ENCODE results near the gene ABL2.
"Not testable (repeated sequence)": the region's sequence is repeated elsewhere in the genome, so short reads cannot be mapped to it uniquely, and the experiment has no call there.

ABL2 gene

DNA sequence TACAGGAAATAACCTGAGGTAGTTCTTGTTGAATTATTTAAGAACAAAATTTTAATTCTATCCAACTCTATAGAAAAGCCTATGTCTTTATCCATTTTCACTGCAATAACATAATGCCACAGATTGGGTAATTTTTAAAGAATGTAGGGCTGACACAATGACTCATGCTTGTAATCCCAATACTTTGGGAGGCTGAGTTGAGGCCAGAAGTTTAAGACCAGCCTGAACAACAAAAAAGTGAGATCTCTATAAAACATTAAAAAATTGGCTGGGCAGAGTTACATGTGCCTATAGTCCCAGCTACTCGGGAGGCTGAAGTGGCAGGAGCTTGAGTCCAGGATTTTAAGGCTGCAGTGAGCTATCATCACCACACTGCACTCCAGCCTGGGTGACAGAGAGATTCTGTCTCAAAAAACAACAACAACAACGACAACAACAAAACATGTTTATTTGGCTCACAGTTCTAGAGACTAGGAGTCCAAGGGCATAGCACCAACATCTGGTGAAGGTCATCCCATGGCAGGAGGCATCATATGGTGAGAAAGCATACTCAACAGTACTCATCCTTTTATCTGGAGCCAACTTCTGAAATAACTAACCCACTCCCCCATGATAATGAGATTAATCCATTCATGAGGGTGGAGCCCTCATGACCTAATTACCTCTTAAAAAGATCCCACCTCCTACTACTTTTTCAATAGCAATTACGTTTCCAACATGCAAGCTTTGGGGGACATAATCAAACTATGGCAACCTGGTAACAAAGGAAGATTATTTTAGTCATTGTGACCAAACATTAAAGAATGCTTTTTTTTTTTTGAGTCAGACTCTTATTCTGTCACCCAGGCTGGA lies 59.6 kb downstream of the ABL2 start:
- peak; percentile 83 for DNase-seq (ENCODE audit: low read depth)

DNA sequence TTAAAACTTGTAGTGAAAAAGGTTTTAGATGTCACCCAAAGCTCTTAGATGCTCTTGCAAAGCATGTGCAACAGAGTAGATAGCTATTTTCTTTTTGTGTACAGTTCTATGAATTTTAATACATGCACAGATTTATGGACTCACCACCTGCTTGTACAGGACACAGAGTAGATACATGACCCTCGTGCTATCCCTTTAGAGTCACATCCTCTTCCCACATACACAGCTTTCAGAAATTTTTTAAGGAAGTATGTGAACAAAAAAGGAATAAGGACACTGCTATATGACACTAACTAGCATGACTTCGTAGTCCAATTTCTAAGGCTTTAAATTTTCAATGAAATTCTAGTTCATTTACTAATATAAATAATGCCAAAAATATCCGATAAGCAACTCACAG lies 60.9 kb downstream of the ABL2 start:
- no peak for DNase-seq (ENCODE audit: low read depth)

DNA sequence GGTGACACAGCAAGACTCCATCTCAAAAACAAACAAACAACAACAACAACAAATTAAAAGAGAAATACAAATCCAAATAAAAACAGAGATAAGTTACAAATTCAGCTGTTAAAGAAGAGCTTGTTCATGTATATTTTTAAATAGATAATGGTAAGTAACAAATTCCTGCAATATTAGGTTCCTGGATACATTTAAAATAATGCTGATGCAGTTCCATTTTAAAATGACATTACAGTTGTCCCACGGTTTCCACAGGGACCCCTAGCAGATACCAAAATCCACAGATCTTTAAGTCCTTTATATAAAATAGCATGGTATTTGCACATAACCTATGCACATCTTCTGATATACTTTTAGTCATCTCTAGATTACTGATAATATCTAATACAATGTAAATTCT lies 61.5 kb downstream of the ABL2 start:
- DNase-seq (ENCODE audit: low read depth), result no peak

DNA sequence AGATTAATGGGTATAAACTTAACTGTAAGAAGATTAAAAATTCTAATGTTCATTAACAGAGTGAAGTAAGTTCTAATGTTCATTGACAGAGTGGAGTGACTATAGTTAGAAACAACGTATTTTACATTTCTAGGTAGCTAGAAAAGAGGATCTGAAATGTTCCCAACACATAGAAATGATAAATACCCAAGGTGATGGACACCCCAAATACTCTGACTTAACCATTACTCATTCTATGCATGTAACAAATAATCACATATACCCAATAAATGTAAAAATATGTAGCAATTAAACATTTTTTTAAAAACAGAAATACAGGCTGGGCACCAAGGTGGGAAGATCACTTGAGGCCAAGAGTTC lies 62.1 kb downstream of the ABL2 start:
- no peak for DNase-seq (ENCODE audit: low read depth)

DNA sequence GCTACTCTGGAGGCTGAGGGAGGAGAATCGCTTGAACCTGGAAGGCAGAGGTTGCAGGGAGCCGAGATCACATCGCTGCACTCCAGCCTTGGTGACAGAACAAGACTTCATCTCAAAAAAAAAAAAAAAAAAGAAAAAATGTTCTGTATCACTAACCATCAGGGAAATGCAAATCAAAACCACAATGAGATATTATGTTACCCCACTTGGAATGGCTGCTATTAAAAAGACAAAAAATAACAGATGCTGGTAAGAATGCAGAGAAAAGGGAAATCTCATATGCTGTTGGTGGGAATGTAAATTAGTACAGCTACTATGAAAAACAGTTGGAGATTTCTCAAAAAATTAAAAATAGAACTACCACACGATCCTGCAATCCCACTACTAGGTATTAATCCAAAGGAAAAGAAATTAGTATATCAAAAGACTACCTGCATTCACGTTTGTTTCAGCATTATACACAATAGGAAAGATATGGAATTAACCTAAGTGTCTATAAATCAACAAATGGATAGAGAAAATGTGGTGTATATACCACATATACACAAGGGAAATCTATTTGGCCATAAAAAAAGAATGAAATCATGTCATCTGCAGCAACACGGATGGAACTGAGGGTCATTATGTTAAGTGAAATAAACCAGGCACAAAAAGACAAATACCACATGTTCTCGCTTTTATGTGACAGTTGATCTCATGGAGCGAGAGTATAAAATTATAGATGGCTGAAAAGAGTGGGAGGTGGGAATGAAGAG lies 62.6 kb downstream of the ABL2 start:
- DNase-seq (ENCODE audit: low read depth), result no peak

DNA sequence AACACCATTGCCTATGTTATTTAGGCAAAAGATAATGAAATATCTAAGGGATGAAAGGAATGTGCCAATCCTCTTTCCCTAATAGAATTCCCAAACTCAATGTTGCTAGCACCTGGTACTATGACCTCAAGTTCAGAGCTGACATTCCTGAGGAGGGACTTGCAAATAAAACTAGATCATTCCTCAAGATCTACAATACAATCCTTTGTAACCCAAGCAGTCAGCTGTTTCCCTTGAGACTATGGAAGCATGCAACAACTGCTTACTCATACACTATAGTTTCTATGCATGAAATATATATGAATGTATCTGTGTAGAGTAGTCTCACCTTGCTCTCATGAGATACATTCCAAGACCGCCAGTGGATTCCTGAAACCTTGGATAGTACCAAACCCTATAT lies 65.0 kb downstream of the ABL2 start:
- DNase-seq (ENCODE audit: low read depth), result no peak

DNA sequence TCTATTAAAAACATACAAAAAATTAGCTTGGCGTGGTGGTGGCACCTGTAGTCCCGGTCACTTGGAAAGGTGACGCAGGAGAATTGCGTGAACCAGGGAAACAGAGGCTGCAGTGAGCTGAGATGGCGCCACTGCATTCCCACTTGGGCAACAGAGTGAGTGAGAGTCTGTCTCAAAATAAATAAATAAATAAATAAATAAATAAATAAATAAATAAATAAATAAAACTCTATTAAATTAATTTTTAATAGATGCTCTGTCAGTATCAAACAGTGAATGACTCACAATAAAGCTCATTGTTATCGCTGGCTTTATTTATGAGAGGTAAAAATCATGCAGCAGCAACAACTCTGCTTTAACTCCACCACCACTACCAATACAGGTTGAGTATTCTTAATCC lies 72.8 kb downstream of the ABL2 start:
- DNase-seq (ENCODE audit: low read depth), result no peak

DNA sequence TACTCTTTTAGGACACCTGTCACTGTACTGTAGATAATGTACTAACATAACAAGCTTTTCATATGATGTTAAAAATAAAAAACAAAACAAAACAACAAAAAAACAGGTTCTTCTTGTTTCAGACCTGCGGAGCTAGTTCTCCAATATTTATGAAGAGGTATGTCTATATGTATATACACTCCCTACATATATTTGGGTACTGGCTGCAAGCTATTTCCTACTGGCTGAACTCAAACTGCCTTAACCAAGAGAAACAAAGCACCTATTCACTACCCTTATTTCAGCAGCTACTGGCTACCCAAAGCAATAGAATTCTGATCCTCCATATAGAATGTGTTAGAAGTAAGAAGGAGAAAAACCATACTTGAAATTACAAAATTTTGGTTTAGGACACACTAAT lies 73.5 kb downstream of the ABL2 start:
- no peak for DNase-seq (ENCODE audit: low read depth)

DNA sequence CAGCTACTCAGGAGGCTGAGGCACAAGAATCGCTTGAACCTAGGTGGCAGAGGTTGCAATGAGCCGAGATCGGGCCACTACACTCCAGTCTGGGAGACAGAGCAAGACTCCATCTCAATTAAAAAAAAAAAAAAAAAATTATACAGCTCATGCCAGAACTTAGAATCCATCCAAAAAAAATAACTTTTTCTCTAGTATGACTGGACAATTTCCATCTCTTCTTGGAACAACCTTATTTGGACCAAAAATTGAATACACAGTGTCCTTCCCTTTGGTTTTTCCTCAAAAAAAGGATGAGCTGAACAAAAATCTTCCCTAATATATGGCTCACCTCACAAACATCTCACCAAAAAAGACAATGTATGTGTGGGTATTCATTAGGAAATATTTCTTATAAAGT lies 73.9 kb downstream of the ABL2 start:
- no peak for DNase-seq (ENCODE audit: low read depth)

DNA sequence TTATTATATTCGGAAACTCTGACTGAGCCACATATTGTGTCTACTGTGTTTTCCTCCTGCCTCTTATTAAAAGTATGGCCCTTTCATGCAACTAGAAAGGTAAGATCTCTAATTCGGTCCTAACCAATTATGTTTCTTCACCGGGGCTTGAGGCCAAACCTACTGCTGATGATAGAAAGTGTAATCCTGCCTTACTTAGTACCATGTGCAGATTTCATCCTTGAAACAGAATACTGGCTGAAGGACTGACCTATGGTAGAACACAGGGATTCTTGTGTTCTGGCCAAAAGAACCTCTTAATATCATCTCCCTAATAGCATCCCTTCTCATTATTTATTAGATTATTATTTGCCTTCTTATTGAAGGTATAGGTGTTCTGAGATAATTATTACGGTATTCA lies 75.0 kb downstream of the ABL2 start:
- no peak for DNase-seq (ENCODE audit: low read depth)

DNA sequence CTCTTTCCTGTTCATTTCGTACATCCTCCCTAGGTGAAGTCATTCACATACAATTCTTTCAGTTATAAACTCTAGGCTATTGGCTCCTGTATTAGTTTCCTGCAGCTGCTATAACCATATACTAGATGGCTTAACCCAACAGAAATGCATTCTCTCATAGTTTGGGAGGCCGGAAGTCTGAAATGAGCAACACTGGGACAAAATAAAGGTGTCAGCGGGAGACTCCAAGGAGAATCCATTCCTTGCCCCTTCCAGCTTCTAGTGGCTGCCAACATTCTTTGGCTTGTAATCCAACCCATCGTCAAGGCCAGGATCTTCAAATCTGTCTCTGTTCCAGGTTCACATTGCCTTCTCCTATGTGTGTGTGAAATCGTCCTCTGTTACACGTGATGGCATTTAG lies 76.3 kb downstream of the ABL2 start:
- no peak for DNase-seq (ENCODE audit: low read depth)

DNA sequence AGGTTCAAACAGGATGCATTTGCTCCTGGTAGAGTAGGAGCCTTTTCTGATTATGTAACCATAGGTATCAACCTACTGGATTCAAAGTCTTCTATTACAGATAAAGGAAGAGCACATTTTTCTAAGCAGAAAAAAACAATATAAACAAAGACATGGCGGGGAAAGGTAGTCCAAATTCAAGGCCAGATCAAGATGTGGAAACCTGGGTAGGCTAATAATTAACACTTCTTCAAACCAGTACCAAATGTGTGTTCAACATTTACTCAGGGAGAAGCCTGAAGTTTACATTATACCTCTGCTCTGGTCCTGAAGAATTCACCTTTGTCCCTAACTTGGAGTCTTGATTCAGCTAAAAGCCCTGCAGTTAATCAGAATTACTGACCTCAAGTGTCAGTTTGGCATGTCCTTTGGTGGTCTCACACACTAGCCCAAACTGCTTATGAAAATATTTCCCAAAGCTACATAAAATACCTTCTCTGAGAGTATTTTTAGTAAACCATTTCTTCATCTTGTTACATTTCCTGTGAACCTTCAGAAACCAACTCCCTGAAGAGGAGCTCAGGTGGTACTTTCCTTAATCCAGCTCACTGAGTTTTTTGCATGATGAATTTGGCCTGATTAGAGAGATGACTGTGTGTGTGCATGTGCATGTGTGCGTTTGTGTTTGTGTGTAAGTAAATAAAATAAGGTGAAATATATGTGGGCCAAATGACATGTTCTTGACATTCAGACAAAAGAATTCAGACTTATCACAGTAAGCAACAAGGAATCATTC lies 77.4 kb downstream of the ABL2 start:
- DNase-seq (ENCODE audit: low read depth), result no peak

DNA sequence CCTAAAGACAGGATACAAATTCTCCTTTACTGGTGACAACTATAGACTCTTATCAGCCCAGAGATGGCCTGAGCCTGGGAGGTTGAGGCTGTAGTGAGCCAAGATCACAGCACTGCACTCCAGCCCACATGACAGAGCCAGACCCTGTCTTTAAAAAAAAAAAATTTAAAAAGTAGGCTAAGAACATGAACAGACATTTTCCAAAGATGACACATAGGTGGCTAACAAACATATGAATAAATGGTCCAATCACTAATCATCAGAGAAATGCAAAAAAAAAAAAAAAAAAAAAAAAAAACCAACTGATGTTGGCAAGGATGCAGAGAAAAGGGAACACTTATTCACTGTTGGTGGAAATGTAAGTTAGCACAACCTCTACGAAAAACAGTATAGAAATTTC lies 82.6 kb downstream of the ABL2 start:
- no peak for DNase-seq (ENCODE audit: low read depth)

DNA sequence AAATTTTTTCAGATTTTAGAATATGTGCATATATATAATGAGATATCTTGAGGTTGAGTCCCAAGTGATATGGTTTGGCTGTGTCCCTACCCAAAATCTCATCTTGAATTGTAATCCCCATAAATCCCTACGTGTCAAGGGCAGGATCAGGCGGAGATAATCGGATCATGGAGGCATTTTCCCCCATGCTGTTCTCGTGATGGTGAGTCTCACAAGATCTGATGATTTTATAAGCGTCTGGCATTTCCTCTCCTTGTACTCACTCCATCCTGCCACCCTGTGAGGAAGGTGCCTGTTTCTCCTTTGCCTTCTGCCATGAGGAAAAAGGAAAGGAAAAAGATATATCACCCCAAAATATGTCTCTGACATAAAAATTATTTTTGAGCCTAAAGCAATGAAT lies 83.0 kb downstream of the ABL2 start:
- DNase-seq (ENCODE audit: low read depth), result no peak

DNA sequence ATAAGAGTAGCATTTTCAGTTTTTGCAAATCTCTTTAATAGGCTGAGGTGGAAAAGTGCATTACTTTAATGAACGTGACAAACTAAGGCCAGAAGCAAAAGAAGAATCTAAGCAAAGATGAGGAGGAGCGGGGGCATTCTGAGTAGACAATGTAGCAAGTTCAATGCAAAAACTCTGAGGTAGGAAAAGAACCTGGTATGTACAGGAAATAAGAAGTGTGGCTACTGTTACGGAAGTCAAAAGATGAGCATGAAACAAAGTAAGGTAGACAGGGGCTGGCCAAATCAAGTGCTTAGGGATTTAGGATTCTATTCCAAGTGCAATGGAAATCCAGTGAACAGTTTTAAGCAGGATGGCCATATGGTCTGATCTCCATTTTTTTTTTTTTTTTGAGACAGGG lies 84.0 kb downstream of the ABL2 start:
- no peak for DNase-seq (ENCODE audit: low read depth)

DNA sequence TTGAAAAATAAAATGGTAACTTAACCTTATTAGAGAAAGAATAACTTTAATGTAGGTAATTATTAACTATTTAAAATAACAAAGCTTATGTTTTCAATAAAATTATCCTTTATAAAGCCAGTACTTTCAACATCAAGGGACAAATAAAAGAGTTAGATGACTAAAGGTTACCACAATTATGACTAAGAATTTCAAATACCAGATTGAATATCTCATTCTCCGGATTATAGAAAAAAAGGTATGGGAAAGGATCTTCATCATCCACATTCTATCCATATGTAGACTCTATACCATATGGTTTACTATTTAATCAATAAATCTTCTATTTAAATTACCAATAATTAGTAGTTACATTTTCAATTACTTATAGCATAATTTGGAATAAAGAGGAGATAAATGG lies 84.9 kb downstream of the ABL2 start:
- DNase-seq (ENCODE audit: low read depth), result no peak

DNA sequence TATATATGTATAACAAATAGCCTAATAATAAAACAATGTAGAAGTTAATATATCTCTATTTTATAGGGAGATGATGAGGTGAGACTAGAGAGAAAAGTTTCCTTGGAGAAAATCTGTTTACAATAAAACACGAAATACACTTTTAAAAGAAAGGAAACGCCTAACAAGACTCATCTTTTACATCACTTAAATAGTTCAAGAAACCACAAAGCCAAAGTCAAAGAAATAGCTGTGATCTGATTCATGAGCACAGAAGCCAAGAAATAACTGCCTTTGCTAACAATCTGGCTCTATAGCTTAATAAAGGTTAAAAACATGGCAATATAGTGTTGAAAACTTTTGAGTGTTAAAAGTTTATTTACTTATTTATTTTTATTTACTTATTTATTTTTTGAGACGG lies 86.2 kb downstream of the ABL2 start:
- peak; percentile 92 for DNase-seq (ENCODE audit: low read depth)

DNA sequence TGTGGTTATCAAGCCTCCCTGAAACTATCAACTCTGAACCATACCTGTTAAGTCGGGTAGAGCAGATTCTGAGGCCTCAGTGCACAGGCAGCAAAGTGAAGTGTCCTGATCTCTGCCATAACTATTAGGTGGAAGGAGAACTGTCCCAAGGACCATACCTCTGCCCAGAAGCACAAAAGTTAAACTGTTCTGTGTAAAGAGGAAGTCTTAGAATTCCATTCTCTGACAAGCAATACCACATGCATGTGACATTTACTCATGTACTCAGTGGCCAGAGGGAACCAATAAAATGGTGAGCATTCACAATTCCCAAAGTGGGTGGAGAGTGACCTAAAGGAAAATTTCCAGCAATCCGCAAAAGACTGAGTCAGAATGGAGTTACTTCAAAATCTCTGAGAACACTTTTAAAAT lies 86.6 kb downstream of the ABL2 start:
- peak; percentile 97 for DNase-seq (ENCODE audit: low read depth)

DNA sequence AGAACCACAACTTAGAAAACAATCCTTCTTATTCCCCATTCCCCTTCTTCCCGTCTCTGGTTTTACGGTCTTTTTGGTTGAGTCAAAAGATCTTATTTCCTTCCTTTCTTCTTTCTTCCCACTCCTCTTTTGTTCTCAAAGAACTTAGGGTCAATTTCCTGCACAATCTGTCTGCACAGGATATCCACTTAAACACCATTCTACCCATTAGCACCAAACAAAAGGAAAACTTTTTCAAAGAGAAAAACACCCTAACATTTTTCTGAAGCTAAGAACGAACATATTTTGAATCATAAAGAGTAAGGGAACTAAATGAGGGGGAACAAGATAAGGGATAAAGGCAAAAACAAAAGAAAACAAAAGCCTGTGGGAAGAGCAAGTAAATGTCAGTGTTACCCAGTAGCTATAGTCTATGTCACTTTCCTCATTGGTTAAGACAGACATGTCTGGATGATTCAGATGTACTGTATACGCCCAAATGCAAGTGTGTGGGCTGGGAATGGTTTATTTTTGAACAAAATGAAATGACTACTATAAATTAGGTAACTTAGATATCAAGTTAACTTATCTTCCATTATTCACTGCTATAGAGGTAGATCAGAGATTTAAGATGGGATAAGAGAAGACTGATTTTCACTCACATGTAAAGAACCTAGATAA lies 87.8 kb downstream of the ABL2 start:
- peak; percentile 67 for DNase-seq (ENCODE audit: low read depth)

DNA sequence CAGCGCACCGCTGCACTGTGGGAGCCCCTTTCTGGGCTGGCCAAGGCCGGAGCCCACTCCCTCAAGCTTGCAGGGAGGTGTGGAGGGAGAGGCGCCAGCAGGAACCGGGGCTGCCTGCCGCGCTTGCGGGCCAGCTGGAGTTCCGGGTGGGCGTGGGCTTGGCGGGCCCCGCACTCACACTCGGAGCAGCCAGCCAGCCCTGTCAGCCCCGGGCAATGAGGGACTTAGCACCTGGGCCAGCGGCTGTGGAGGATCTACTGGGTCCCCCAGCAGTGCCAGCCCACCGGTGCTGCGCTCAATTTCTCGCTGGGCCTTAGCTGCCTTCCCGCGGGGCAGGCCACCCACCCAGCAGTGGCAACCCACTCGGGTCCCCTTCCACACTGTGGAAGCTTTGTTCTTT lies 90.7 kb downstream of the ABL2 start:
- DNase-seq (ENCODE audit: low read depth), result not testable (repeated sequence)

DNA sequence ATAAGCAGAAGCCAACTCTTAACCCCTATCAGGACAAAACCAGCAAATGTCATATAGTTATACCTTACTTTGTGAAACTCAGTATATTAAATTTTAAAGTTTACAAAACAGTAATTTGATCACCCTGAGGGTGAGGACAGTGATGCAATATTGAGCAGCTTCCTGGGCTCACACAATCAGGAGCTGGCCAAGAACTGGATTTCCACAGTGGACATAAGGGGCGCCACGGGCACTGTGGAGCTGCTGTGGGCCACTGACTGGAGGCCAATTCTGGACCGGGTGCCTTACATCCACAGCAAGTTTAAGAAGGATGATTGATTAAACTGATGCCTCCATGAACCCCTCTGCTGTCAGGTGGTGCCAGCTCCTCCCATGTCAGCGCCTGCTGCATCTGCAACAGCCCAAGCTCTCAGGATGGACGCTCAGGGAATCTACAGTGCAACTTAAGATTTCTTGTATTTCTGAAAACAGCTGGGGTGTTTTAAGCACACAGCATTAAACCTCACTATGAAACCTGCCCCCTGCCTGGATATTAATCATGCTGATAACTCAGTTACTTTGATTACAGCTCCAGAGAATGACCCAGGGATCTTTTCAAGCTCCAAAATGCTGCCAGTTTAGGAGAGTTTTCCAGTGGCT lies 91.7 kb downstream of the ABL2 start:
- no peak for DNase-seq (ENCODE audit: low read depth)

DNA sequence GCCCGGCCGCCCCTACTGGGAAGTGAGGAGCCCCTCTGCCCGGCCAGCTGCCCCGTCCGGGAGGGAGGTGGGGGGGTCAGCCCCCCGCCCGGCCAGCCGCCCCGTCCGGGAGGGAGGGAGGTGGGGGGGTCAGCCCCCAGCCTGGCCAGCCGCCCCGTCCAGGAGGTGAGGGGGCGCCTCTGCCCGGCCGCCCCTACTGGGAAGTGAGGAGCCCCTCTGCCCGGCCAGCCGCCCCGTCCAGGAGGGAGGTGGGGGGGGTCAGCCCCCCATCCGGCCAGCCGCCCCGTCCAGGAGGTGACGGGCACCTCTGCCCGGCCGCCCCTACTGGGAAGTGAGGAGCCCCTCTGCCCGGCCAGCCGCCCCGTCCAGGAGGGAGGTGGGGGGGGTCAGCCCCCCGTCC lies 93.8 kb downstream of the ABL2 start:
- not testable (repeated sequence) for DNase-seq (ENCODE audit: low read depth)
